Ovary (tissue), 9 donors: ENCODE measurements around the gene DACH1. TPM values are rescaled to one million over a fixed set of nuclear protein-coding genes. Genes with fewer than 3 reads are reported as not detected.

Source experiments
- DNase-seq, 5 donors: peaks; one replicate each; pipeline ENCODE4 v3.0.0-alpha.2; 2019 to 2020
- H3K27ac ChIP-seq, 2 donors: fragments of 200-600 bp; one replicate each; pipeline versions ENCODE4 v1.5.1 to v1.8.0; 2019 to 2022
- H3K27me3 ChIP-seq: fragments of 200-600 bp; one replicate; pipeline ENCODE4 v1.8.0; 2022
- H3K36me3 ChIP-seq: fragments of 200-600 bp; sonication (generic); one replicate; pipeline ENCODE4 v1.5.1; 2019
- H3K4me1 ChIP-seq: one replicate; pipeline ENCODE4 v1.8.1; 2013; ENCODE audit warnings: mild to moderate bottlenecking, moderate library complexity; ENCODE audit not compliant: insufficient read depth
- H3K4me3 ChIP-seq: fragments of 200-600 bp; sonication (generic); one replicate; pipeline ENCODE4 v1.5.1; 2017
- H3K9me3 ChIP-seq, 2 donors: fragments of 200-600 bp in 1 of 2; sonication (generic) in 1 of 2; one replicate each; pipeline versions ENCODE4 v1.5.1 to v1.8.1; 2013 to 2019; ENCODE audit warnings: mild to moderate bottlenecking in 1 of 2, moderate library complexity in 1 of 2
- CTCF ChIP-seq, 3 donors: fragments of 450-650 bp in 2 of 3; fragments of 200-600 bp in 1 of 3; IDR thresholded peaks; one replicate each; pipeline versions ENCODE4 v1.5.1 to v1.8.0; 2016 to 2022; ENCODE audit warnings: antibody characterized with exemption in 3 of 3, mild to moderate bottlenecking in 1 of 3
- EP300 ChIP-seq: sonication (generic); formaldehyde crosslinking; IDR thresholded peaks from one replicate; pipeline ENCODE4 v1.6.1; 2017; ENCODE audit warnings: antibody characterized with exemption
- POLR2A ChIP-seq: fragments of 450-650 bp; IDR thresholded peaks from one replicate; pipeline ENCODE4 v1.6.1; 2017; ENCODE audit warnings: antibody characterized with exemption, mild to moderate bottlenecking, moderate library complexity
- WGBS, 3 donors: extraction: QIAGEN DNeasy Blood & Tissue Kit in 1 of 3; methylation state at CpG; one replicate each; pipeline versions ENCODE4 v1.1.5 to v1.1.7; 2013 to 2017; 5-methylcytosine and 5-hydroxymethylcytosine counted together
- intact Hi-C, 4 donors: fragments of 100-400 bp; cut with DNase I; formaldehyde crosslinking; loops; one replicate each; pipeline versions ENCODE4 v1.11.0 to v1.15.1; 2022 to 2023
- polyA plus RNA-seq, 2 donors: library from polyadenylated mRNA; stranded (reverse); fragments of 200-250 nt in 1 of 2; fragments of 350-450 nt in 1 of 2; fragmentation: Illumina TruSeq in 1 of 2; extraction: RNeasy Lipid Tissue Mini Kit (QIAGEN cat#74804) in 1 of 2; gene quantifications; one replicate each; pipeline ENCODE4 v1.2.3, GENCODE V29; 2013 to 2014
- total RNA-seq, 7 donors: library from RNA; depleted of rRNA in 2 of 7; stranded (reverse); fragments of >200 nt in 2 of 7; fragmentation: NEBNext Ultra II Directional in 3 of 7; extraction: Animal tissue kit (Norgen Biotek cat#: 25700) in 3 of 7; gene quantifications; one replicate each; pipeline versions ENCODE4 v1.1.0 to v1.2.4, GENCODE V29; 2016 to 2023
- donor health status: DM: no; HTN: no; CAD: no; lungs with moderate emphysema.
- donor health status: DM: no; HTN: no; CAD: no.
- donor health status: Bipolar disorder and iron deficiency.
- donor health status: DM: yes; HTN: yes; CAD: no.
- donor health status: DM: no; HTN: no; CAD: no.
- donor health status: DM: yes; HTN: yes; CAD: no.

The DACH1 gene
- total and polyA plus RNA-seq, 9 donors: 0.91 to 3.2 (median 1.7) TPM

- Histone ChIP-seq H3K27me3 (no peaks in the 10 kb centered on the region), H3K9me3 (no peaks in the 10 kb centered on the region), H3K27ac (no peak overlapping the region), H3K4me1 (no peaks in the 10 kb centered on the region), H3K4me3 (no peak overlapping the region), H3K36me3 (no peaks in the 10 kb centered on the region)
- intact Hi-C loops: no loop called here
- DNase-seq: no peak
- 83 to 91% (median 85%) methylated on average over 7 of the region's 7 CpGs for WGBS, 3 donors
- no peak for TF ChIP-seq CTCF (IDR thresholded peaks at IDR 0.05)
- TF ChIP-seq EP300: no peak
- no peak for TF ChIP-seq POLR2A
Measured at GRCh38 chr13:71609271-71609670, 257.7 kb downstream of the DACH1 start.

- Histone ChIP-seq H3K4me1 (no peaks in the 10 kb centered on the region), H3K27me3 (no peaks in the 10 kb centered on the region), H3K36me3 (no peaks in the 10 kb centered on the region), H3K27ac (no peak overlapping the region), H3K9me3 (no peaks in the 10 kb centered on the region), H3K4me3 (no peak overlapping the region)
- WGBS, 3 donors: 55 to 57% (median 56%) methylated on average over 2 of the region's 2 CpGs
- DNase-seq: no peak
- TF ChIP-seq POLR2A: no peak
- no peak for TF ChIP-seq CTCF (IDR thresholded peaks at IDR 0.05)
- no peak for TF ChIP-seq EP300
- intact Hi-C loops: no loop called here
Measured at GRCh38 chr13:71607575-71607974, 259.4 kb downstream of the DACH1 start.

- intact Hi-C loops: no loop called here
- no peak for TF ChIP-seq EP300
- no peak for TF ChIP-seq CTCF (IDR thresholded peaks at IDR 0.05)
- TF ChIP-seq POLR2A: no peak
Measured at GRCh38 chr13:71606818-71607217, 260.2 kb downstream of the DACH1 start.

GRCh38 chr13:71605744-71606143 is 261.3 kb downstream of the DACH1 start:
- no peak overlapping the region for H3K27ac ChIP-seq
- no peak for TF ChIP-seq POLR2A
- TF ChIP-seq EP300: no peak
- no peak for TF ChIP-seq CTCF (IDR thresholded peaks at IDR 0.05)
- H3K4me3 ChIP-seq: no peak overlapping the region
- H3K27me3 ChIP-seq: no peaks in the 10 kb centered on the region
- no peaks in the 10 kb centered on the region for H3K36me3 ChIP-seq
- H3K4me1 ChIP-seq: no peaks in the 10 kb centered on the region
- no peaks in the 10 kb centered on the region for H3K9me3 ChIP-seq
- intact Hi-C loops: no loop called here
- 75 to 87% (median 82%) methylated on average over 2 of the region's 2 CpGs for WGBS, 3 donors
- DNase-seq: no peak

More at GRCh38 chr13:71606818-71607217, 260.2 kb downstream of the DACH1 start:
- H3K27ac ChIP-seq: no peak overlapping the region
- H3K36me3 ChIP-seq: no peaks in the 10 kb centered on the region
- no peaks in the 10 kb centered on the region for H3K27me3 ChIP-seq
- DNase-seq: no peak
- H3K4me3 ChIP-seq: no peak overlapping the region
- H3K9me3 ChIP-seq: no peaks in the 10 kb centered on the region
- no peaks in the 10 kb centered on the region for H3K4me1 ChIP-seq

GRCh38 chr13:71603255-71603654 is 263.7 kb downstream of the DACH1 start:
- Histone ChIP-seq H3K9me3 (no peaks in the 10 kb centered on the region), H3K27ac (no peak overlapping the region), H3K4me3 (no peak overlapping the region), H3K36me3 (no peaks in the 10 kb centered on the region), H3K4me1 (no peaks in the 10 kb centered on the region), H3K27me3 (no peaks in the 10 kb centered on the region)
- intact Hi-C loops: no loop called here
- 90 to 98% (median 93%) methylated on average over 2 of the region's 2 CpGs for WGBS, 3 donors
- DNase-seq: no peak
- no peak for TF ChIP-seq CTCF (IDR thresholded peaks at IDR 0.05)
- no peak for TF ChIP-seq EP300
- no peak for TF ChIP-seq POLR2A
